Astrocyte (in vitro differentiated cells and primary cell): ENCODE measurements around the gene MYL9.

Source experiments
- EZH2 ChIP-seq: IDR thresholded peaks from 2 replicates; pipeline ENCODE4 v1.6.1; 2012; ENCODE audit warnings: mild to moderate bottlenecking, low read length, inconsistent platforms; ENCODE audit not compliant: insufficient read depth
- TF ChIP-seq, protein P1 (sequence below): IDR thresholded peaks from 2 replicates; pipeline ENCODE4 v1.5.1; 2011; ENCODE audit warnings: low read depth, mild to moderate bottlenecking, inconsistent platforms, low read length, moderate library complexity; ENCODE audit not compliant: insufficient read depth

DNA sequence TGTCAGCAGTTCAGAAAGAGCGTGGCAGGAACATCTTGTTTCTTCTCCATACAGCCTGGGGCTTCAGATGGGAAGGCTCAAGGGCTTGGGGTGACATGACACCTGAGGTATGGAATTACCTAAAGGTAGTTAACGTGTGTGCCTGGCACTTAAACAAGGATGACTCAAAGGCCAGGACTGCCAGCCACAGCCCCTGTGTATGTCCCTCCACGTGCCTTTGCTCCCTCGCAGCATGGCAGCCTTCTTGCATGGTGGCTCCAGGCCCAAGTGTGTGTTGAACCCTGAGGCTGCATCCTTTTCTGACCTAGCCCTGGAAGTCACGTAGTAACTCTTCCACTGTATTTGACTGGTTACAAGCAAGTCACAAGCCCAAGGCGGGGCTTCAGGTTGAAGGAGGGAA is 33.6 kb upstream of the MYL9 start:
- TF ChIP-seq, protein P1, sequence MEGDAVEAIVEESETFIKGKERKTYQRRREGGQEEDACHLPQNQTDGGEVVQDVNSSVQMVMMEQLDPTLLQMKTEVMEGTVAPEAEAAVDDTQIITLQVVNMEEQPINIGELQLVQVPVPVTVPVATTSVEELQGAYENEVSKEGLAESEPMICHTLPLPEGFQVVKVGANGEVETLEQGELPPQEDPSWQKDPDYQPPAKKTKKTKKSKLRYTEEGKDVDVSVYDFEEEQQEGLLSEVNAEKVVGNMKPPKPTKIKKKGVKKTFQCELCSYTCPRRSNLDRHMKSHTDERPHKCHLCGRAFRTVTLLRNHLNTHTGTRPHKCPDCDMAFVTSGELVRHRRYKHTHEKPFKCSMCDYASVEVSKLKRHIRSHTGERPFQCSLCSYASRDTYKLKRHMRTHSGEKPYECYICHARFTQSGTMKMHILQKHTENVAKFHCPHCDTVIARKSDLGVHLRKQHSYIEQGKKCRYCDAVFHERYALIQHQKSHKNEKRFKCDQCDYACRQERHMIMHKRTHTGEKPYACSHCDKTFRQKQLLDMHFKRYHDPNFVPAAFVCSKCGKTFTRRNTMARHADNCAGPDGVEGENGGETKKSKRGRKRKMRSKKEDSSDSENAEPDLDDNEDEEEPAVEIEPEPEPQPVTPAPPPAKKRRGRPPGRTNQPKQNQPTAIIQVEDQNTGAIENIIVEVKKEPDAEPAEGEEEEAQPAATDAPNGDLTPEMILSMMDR = no peak
- TF ChIP-seq EZH2 = no peak
